Vagina (tissue), 2 donors: ENCODE results near the gene CHKB. TPM values are rescaled to one million over a fixed set of nuclear protein-coding genes. Genes with fewer than 3 reads are reported as not detected.

Experiments
- DNase-seq, 2 donors: peaks; one replicate each; pipeline ENCODE4 v3.0.0-alpha.2; 2017; ENCODE audit errors: extremely low spot score in 2 of 2
- H3K27ac ChIP-seq: fragments of 200-600 bp; sonication (generic); one replicate; pipeline ENCODE4 v1.5.1; 2019
- H3K27me3 ChIP-seq: fragments of 200-600 bp; sonication (generic); one replicate; pipeline ENCODE4 v1.5.1; 2019
- H3K36me3 ChIP-seq, 2 donors: fragments of 200-600 bp; sonication (generic); one replicate each; pipeline ENCODE4 v1.5.1; 2017 to 2019
- H3K4me1 ChIP-seq: fragments of 200-600 bp; sonication (generic); one replicate; pipeline ENCODE4 v1.5.1; 2019
- H3K4me3 ChIP-seq, 2 donors: fragments of 200-600 bp; sonication (generic); 1 replicate in 1 of 2; 2 replicates in 1 of 2; pipeline ENCODE4 v1.5.1; 2016 to 2019
- H3K9me3 ChIP-seq: fragments of 200-600 bp; sonication (generic); one replicate; pipeline ENCODE4 v1.5.1; 2019
- POLR2A ChIP-seq, 2 donors: fragments of 450-650 bp; IDR thresholded peaks; one replicate each; pipeline ENCODE4 v1.6.1; 2017; ENCODE audit warnings: antibody characterized with exemption in 2 of 2, mild to moderate bottlenecking in 2 of 2, moderate library complexity in 2 of 2
- POLR2AphosphoS5 ChIP-seq, 2 donors: sonication (generic); formaldehyde crosslinking; IDR thresholded peaks; one replicate each; pipeline ENCODE4 v1.9.0; 2017; ENCODE audit warnings: antibody characterized with exemption in 2 of 2, mild to moderate bottlenecking in 2 of 2, low read depth in 1 of 2; ENCODE audit not compliant: insufficient read depth in 1 of 2
- intact Hi-C: fragments of 100-400 bp; cut with DNase I; formaldehyde crosslinking; loops from one replicate; pipeline ENCODE4 v1.15.1; 2023
- total RNA-seq: library from RNA; depleted of rRNA; stranded (reverse); fragments of >200 nt; gene quantifications from one replicate; pipeline ENCODE4 v1.2.3, GENCODE V29; 2016
- TF ChIP-seq, protein P1 (sequence below), 3 experiments: fragments of 450-650 bp in 2 of 3; fragments of 200-600 bp in 1 of 3; sonication (generic) in 1 of 3; IDR thresholded peaks; one replicate each; pipeline ENCODE4 v1.5.1; 2017 to 2019; ENCODE audit warnings: antibody characterized with exemption in 3 of 3, mild to moderate bottlenecking in 2 of 3, moderate library complexity in 2 of 3

CHKB gene
- total RNA-seq, 1 donor from 2014 or later: 51.6 TPM

DNA sequence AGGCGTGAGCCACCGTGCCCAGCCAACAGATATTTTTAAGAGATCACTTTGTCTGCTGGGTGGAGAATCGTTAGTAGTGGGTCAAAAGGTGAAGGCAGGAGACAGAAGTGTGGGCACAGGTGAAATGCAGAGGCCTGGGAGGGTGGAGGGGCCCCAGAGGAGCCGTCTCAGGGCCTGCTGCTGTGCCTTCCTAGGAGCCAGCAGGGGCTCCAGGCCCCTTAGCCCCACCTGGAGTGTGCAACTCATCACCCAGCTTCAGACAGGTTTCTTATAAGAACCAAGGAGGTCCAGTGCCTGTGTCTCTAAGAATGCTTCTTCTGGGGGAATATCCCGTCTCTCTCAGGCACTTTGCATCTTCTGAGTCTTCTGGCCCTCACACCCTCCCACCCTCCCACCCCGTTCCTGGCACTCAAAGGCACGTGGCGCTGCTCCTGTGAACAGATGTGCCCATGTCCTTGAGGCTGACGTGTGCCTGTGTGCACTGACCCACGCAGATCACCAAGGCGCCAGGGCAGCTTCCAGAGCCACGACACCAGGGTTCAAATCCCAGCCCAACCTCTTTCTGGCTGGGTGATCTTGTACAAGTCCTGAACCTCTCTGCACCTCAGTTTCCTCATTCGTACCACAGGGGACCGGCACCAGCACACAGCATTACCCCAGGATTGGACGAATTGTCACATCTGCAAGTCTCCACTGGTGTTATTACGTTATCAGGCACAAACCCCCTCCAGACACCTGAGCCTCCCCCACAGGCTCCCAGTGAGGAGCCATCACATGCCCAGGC, 41.9 kb upstream of the CHKB start:
- no peaks in the 10 kb centered on the region for H3K36me3 ChIP-seq
- intact Hi-C loops: no loop called here
- no peak overlapping the region for H3K27ac ChIP-seq
- H3K27me3 ChIP-seq: no peaks in the 10 kb centered on the region
- peaks cover 48% of the 10 kb centered on the region for H3K4me1 ChIP-seq
- H3K4me3 ChIP-seq: no peak overlapping the region
- TF ChIP-seq POLR2AphosphoS5 (IDR thresholded peaks at IDR 0.05; ENCODE audit: insufficient read depth in 1 of 2, low read depth in 1 of 2) (no peak), POLR2A (IDR thresholded peaks at IDR 0.05) (no peak)
- TF ChIP-seq, protein P1, sequence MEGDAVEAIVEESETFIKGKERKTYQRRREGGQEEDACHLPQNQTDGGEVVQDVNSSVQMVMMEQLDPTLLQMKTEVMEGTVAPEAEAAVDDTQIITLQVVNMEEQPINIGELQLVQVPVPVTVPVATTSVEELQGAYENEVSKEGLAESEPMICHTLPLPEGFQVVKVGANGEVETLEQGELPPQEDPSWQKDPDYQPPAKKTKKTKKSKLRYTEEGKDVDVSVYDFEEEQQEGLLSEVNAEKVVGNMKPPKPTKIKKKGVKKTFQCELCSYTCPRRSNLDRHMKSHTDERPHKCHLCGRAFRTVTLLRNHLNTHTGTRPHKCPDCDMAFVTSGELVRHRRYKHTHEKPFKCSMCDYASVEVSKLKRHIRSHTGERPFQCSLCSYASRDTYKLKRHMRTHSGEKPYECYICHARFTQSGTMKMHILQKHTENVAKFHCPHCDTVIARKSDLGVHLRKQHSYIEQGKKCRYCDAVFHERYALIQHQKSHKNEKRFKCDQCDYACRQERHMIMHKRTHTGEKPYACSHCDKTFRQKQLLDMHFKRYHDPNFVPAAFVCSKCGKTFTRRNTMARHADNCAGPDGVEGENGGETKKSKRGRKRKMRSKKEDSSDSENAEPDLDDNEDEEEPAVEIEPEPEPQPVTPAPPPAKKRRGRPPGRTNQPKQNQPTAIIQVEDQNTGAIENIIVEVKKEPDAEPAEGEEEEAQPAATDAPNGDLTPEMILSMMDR (IDR thresholded peaks at IDR 0.05): no peak
- peak in 1 of 2 donors; percentile 82 for DNase-seq
- H3K9me3 ChIP-seq: no peaks in the 10 kb centered on the region

DNA sequence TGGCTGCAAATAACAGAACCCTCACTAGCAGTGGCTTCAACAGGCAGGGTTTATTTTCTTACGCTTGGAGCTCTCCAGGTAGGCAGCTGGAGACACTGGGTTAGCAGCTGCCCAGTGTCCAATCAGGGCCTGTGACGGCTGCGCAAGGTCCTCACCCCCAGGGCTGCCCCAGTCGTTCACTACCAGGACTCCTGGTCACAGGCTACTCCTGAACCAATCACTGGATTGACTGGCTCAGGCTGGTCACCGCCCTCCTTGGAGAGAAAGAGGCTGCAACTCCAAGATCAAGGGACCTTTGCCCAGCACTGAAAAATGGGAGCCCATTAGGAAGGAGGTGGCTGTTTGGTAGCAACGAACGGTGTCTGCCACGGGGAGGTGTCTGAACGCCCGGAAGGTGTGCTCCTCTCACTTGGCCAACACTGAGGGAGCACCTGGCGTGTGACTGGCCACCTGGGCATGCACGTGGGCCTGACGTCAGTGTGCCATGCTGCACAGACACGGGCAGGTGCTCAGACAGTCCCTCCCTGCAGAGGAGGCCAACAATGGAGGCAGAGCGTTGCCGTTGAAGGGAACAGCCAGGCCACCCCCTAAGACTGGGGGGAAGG, 40.2 kb upstream of the CHKB start:
- intact Hi-C loops: no loop called here

DNA sequence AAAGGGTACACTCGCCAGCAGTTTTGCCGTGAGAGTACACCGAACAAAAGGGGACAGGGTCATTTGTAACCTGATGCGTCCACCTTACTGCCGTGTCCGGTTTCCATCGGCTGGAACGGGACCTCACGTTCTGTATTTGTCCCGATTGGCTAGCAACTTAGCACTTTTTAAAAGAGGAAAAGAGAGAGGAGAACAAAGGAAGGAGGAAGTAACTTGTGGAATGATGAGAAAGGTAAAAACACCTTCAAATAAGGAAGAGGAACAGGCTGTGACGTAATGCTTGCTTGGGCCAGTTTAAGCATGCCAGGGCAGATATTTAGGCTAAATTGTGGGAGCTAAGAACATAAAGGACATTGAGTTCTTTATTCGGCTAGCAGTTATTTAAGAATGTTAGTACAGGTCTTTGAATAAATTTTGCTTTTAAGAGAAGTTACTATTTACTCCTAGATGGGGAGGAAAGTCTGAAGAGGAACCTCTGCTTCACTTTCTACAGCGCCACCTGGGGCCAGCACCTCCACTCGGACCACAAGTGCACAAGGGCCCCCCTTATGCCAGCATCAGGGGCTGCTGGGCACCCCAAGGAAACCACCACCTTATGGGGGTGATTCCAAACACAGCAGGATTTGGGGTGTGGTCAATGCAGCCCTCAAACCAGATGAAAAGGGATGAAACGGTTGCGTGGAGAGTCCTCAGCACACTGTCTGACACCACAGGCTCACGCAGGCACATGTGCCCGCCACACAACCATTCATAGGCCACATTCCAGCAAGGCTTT, 39.5 kb upstream of the CHKB start:
- H3K36me3 ChIP-seq: no peaks in the 10 kb centered on the region
- peak overlapping the region; percentile 21 to 31 for H3K4me3 ChIP-seq
- no peaks in the 10 kb centered on the region for H3K9me3 ChIP-seq
- peak in 1 of 2 donors; percentile 39 for TF ChIP-seq POLR2AphosphoS5 (IDR thresholded peaks at IDR 0.05; ENCODE audit: insufficient read depth in 1 of 2, low read depth in 1 of 2)
- TF ChIP-seq POLR2A (IDR thresholded peaks at IDR 0.05): no peak
- intact Hi-C loops: no loop called here
- peaks cover 34% of the 10 kb centered on the region for H3K4me1 ChIP-seq
- peak overlapping the region; percentile 73 for H3K27ac ChIP-seq
- no peaks in the 10 kb centered on the region for H3K27me3 ChIP-seq
- peak; percentile 79 to 93 for DNase-seq

More for the DNA sequence above, 40.2 kb upstream of the CHKB start:
- no peak for TF ChIP-seq POLR2A (IDR thresholded peaks at IDR 0.05)
- peak in 1 of 2 donors; percentile 52 for TF ChIP-seq POLR2AphosphoS5 (IDR thresholded peaks at IDR 0.05; ENCODE audit: insufficient read depth in 1 of 2, low read depth in 1 of 2)
- TF ChIP-seq, protein P1 (IDR thresholded peaks at IDR 0.05): no peak
- peak overlapping the region in 1 of 2 donors; percentile 21 for H3K4me3 ChIP-seq
- peak overlapping the region; percentile 73 for H3K27ac ChIP-seq
- peak; percentile 89 to 96 for DNase-seq
- peaks cover 40% of the 10 kb centered on the region for H3K4me1 ChIP-seq
- no peaks in the 10 kb centered on the region for H3K9me3 ChIP-seq
- H3K27me3 ChIP-seq: no peaks in the 10 kb centered on the region
- H3K36me3 ChIP-seq: no peaks in the 10 kb centered on the region

DNA sequence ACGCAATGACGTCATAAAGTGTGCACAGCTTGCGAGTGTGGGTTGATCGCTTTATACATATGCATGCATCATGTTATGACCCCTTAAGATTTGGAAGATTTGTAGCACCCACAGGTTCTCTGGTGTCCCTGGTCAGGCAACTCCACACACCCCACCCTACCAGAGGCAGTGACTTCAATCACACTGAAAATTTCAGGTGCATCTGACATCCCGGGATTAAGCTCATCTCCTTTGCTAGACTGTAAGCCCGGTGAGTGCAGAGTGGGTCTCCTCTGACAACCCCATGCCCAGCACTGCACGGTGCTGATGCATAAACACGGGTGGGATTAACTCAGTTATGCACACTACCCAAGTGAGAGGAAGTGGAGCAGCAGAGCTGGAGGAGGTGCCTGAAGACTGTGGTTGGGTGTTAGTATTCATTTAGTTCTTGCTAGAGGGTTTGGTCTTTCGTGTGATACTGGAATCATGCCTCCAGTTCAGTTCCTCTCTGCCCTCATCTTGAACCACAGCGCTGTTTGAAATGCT, 38.8 kb upstream of the CHKB start:
- intact Hi-C loops: no loop called here
- Histone ChIP-seq H3K4me1 (peaks cover 29% of the 10 kb centered on the region), H3K27ac (peak overlapping the region; percentile 73), H3K4me3 (peak overlapping the region; percentile 21 to 31), H3K36me3 (no peaks in the 10 kb centered on the region), H3K27me3 (no peaks in the 10 kb centered on the region), H3K9me3 (no peaks in the 10 kb centered on the region)
- TF ChIP-seq POLR2AphosphoS5 (IDR thresholded peaks at IDR 0.05; ENCODE audit: insufficient read depth in 1 of 2, low read depth in 1 of 2) (no peak), POLR2A (IDR thresholded peaks at IDR 0.05) (no peak)
- TF ChIP-seq, protein P1 (IDR thresholded peaks at IDR 0.05): no peak
- peak in 1 of 2 donors; percentile 80 for DNase-seq
